Psoas muscle (tissue), 8 donors: Measurements from ENCODE around the gene SLC24A4. TPM values are rescaled to one million over a fixed set of nuclear protein-coding genes. Genes with fewer than 3 reads are reported as not detected.
A peak's percentile ranks its signal among the peaks of the same experiment; 100 is the strongest.

Experiments
- ATAC-seq, 4 donors: fragments of 200-7000 bp; cut with Tn5 transposase; one replicate each; pipeline ENCODE4 v1.9.1; 2020; ENCODE audit warnings: moderate library complexity in 3 of 4, mild to moderate bottlenecking in 2 of 4
- DNase-seq, 2 donors: peaks; one replicate each; pipeline ENCODE4 v3.0.0-alpha.2; 2020
- H3K27ac ChIP-seq: fragments of 200-600 bp; one replicate; pipeline ENCODE4 v1.8.0; 2022
- H3K27me3 ChIP-seq, 3 donors: fragments of 200-600 bp in 1 of 3; one replicate each; pipeline versions ENCODE4 v1.6.1 to v1.8.0; 2013 to 2022; ENCODE audit warnings: low read length in 2 of 3, mild to moderate bottlenecking in 2 of 3, moderate library complexity in 1 of 3; ENCODE audit not compliant: insufficient read depth in 3 of 3
- H3K36me3 ChIP-seq, 2 donors: fragments of 200-600 bp in 1 of 2; one replicate each; pipeline versions ENCODE4 v1.6.1 to v1.8.0; 2013 to 2022; ENCODE audit warnings: low read depth in 1 of 2, mild to moderate bottlenecking in 1 of 2, moderate library complexity in 1 of 2; ENCODE audit not compliant: insufficient read depth in 1 of 2
- H3K4me1 ChIP-seq: fragments of 200-600 bp; one replicate; pipeline ENCODE4 v1.8.0; 2022
- H3K4me3 ChIP-seq: fragments of 200-600 bp; one replicate; pipeline ENCODE4 v1.8.0; 2022; ENCODE audit warnings: mild to moderate bottlenecking
- H3K9me3 ChIP-seq: fragments of 200-600 bp; one replicate; pipeline ENCODE4 v1.8.0; 2022
- WGBS, 3 donors: extraction: QIAGEN DNeasy Blood & Tissue Kit; methylation state at CpG; one replicate each; pipeline versions ENCODE4 v1.1.6 to v1.1.7; 2013; 5-methylcytosine and 5-hydroxymethylcytosine counted together
- intact Hi-C, 2 donors: fragments of 100-400 bp; cut with DNase I; formaldehyde crosslinking; loops; one replicate each; pipeline versions ENCODE4 v1.11.0 to v1.14.2; 2022
- polyA plus RNA-seq, 3 donors: library from polyadenylated mRNA; stranded (reverse); fragments of 200-250 nt; gene quantifications; one replicate each; pipeline ENCODE4 v1.2.3, GENCODE V29; 2013
- total RNA-seq, 4 donors: library from RNA; stranded (reverse); fragmentation: NEBNext Ultra II Directional in 2 of 4; extraction: Animal tissue kit (Norgen Biotek cat#: 25700) in 2 of 4; gene quantifications; one replicate each; pipeline versions ENCODE4 v1.2.1 to v1.2.4, GENCODE V29; 2021 to 2023
- TF ChIP-seq, protein P1 (sequence below): fragments of 200-600 bp; IDR thresholded peaks from one replicate; pipeline ENCODE4 v1.8.0; 2022; ENCODE audit warnings: antibody characterized with exemption
- donor health status: healthy with polysubstance abuse.
- donor health status: DM: no; HTN: no; CAD: no; lungs with moderate emphysema.
- donor health status: Bipolar disorder and iron deficiency.
- donor health status: healthy.
- donor health status: DM: yes; HTN: yes; CAD: no.
- donor health status: DM: no; HTN: no; CAD: no.
- donor health status: DM: no; HTN: no; CAD: no.
- donor health status: DM: yes; HTN: yes; CAD: no.

SLC24A4 gene
- total and polyA plus RNA-seq, 7 donors = 0.21 to 2.3 (median 0.34) TPM

DNA sequence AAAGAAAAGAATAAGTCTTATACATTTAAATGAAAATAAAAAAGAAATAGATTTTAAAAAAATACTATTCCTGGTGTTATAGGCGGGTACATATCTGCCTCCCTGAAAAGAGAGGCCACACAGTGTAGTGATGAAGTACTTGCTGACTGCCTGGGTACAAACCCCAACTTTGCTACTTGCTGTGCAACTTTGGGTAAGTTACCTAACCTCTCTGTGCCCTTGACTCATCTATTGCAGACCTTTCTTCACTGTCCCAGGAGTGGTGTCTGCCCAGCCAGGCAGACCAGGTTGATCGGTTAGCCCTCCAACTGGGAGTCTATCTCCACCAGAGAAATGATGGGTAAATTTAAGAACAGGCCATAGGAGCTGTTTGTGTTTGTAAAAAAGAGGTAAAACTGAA is 82.0 kb downstream of the SLC24A4 start:
- DNase-seq (no peak), ATAC-seq (no peak)
- 92 to 98% (median 98%) methylated on average over 2 of the region's 2 CpGs for WGBS, 3 donors
- Histone ChIP-seq H3K4me3 (no peak overlapping the region), H3K9me3 (no peaks in the 10 kb centered on the region), H3K27me3 (no peaks in the 10 kb centered on the region), H3K4me1 (no peaks in the 10 kb centered on the region), H3K36me3 (no peaks in the 10 kb centered on the region), H3K27ac (no peak overlapping the region)
- TF ChIP-seq, protein P1, sequence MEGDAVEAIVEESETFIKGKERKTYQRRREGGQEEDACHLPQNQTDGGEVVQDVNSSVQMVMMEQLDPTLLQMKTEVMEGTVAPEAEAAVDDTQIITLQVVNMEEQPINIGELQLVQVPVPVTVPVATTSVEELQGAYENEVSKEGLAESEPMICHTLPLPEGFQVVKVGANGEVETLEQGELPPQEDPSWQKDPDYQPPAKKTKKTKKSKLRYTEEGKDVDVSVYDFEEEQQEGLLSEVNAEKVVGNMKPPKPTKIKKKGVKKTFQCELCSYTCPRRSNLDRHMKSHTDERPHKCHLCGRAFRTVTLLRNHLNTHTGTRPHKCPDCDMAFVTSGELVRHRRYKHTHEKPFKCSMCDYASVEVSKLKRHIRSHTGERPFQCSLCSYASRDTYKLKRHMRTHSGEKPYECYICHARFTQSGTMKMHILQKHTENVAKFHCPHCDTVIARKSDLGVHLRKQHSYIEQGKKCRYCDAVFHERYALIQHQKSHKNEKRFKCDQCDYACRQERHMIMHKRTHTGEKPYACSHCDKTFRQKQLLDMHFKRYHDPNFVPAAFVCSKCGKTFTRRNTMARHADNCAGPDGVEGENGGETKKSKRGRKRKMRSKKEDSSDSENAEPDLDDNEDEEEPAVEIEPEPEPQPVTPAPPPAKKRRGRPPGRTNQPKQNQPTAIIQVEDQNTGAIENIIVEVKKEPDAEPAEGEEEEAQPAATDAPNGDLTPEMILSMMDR = no peak
- intact Hi-C loops = no loop called here

DNA sequence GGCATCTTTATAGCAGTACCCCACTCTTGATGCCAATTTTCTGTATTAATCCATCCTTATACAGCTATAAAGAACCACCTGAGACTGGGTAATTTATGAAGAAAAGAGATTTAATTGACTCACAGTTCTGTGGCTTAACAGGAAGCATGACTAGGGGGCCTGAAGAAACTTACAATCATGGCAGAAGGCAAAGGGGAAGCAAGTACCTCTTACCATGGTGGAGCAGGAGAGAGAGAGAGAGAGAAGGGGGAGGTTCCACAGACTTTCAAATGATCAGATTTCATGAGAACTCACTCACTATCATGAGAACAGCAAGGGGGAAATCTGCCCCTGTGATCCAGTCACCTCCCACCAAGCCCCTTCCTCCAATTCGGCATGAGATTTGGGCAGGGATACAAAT is 84.4 kb downstream of the SLC24A4 start:
- Histone ChIP-seq H3K9me3 (no peaks in the 10 kb centered on the region), H3K4me3 (no peak overlapping the region), H3K27me3 (no peaks in the 10 kb centered on the region), H3K36me3 (no peaks in the 10 kb centered on the region), H3K4me1 (no peaks in the 10 kb centered on the region), H3K27ac (no peak overlapping the region)
- 60 to 80% (median 71%) methylated on average over 1 of the region's 1 CpG for WGBS, 3 donors
- intact Hi-C loops = no loop called here
- no peak for DNase-seq
- no peak for ATAC-seq
- TF ChIP-seq, protein P1 = no peak

DNA sequence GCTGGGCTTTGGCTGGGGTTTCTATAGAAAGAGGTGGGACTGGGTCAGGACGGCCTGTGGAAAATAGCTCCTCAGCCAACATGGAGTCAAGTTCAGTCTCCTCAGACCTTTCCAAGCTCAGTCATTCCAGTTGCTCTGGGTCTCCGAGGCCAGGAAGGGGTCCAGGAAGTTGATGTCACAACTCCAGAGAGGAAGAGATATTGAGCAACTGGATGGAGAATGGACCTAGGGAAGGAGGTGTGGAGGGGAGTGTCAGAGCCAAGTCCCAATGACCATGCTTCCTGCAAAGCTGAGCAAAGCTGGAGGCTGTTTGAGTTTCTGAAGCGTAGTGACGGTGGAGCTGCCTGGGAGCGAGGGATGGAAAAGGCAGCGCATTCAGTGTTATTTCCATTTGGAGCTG is 86.1 kb downstream of the SLC24A4 start:
- 29 to 59% (median 31%) methylated on average over 6 of the region's 6 CpGs for WGBS, 3 donors
- peak in 3 of 4 donors; percentile 63 to 69 (median 64) for ATAC-seq
- peak overlapping the region; percentile 23 for H3K27ac ChIP-seq

DNA sequence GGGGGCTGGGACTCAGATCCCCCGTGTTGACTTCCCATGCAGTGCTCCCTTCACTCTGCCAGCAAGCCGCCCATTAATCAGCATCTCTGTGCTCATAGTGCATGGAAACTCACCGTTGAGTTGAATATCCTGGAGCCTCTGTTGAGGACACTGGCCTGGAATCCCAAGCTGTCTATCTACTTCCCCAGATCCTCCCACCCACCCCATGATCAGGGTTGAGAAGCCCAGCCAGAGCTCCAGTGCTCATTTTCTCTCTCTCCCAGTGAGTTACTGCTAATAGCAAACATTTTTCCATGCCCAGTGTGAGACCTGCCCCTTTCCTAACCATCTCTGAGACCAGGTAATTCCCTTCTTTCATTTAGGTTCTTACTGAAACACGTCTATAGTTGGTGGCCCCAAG is 88.2 kb downstream of the SLC24A4 start:
- DNase-seq (no peak), ATAC-seq (no peak)
- Histone ChIP-seq H3K9me3 (no peaks in the 10 kb centered on the region), H3K36me3 (no peaks in the 10 kb centered on the region), H3K27me3 (peaks cover 0 to 5% (median 2%) of the 10 kb centered on the region in 3 donors), H3K27ac (no peak overlapping the region), H3K4me3 (no peak overlapping the region), H3K4me1 (no peaks in the 10 kb centered on the region)
- TF ChIP-seq, protein P1 = no peak
- intact Hi-C loops = no loop called here
- 73 to 75% (median 75%) methylated on average over 4 of the region's 4 CpGs for WGBS, 3 donors

More for the DNA sequence above, 86.1 kb downstream of the SLC24A4 start:
- Histone ChIP-seq H3K9me3 (no peaks in the 10 kb centered on the region), H3K4me1 (no peaks in the 10 kb centered on the region), H3K4me3 (no peak overlapping the region), H3K27me3 (peaks cover 0 to 5% (median 2%) of the 10 kb centered on the region in 3 donors), H3K36me3 (no peaks in the 10 kb centered on the region)
- intact Hi-C loops = no loop called here
- TF ChIP-seq, protein P1 = no peak
- peak; percentile 53 to 66 for DNase-seq

DNA sequence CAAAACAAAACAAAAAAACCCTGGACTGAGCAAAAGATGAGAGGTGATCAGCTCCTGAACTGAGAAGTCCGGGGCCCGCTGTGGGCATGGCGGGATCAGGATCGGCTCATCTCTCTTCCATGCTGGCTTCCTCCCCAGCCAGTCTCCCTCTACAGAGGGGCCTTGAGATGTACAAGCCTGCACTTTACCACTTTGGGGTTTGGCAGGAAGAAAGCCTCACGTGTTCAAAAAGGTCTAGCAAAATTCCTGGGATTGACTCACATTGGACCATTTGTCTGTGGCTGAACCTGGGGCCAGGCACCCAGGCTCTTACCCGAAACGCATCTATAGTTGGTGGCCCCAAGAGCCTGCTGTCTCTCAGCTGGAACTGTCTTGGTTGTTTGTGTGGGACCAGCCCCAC is 89.0 kb downstream of the SLC24A4 start:
- Histone ChIP-seq H3K27ac (no peak overlapping the region), H3K4me3 (no peak overlapping the region), H3K9me3 (no peaks in the 10 kb centered on the region), H3K27me3 (peaks cover 0 to 5% (median 2%) of the 10 kb centered on the region in 3 donors), H3K4me1 (no peaks in the 10 kb centered on the region), H3K36me3 (no peaks in the 10 kb centered on the region)
- DNase-seq = no peak
- no peak for ATAC-seq
- intact Hi-C loops = no loop called here
- TF ChIP-seq, protein P1 = no peak
- WGBS, 3 donors = 72 to 80% (median 73%) methylated on average over 7 of the region's 7 CpGs
